WTC11 (cell line): Measurements from ENCODE around the gene BOK. TPM values are rescaled to one million over a fixed set of nuclear protein-coding genes. Genes with fewer than 3 reads are reported as not detected.
A peak's percentile ranks its signal among the peaks of the same experiment; 100 is the strongest.

Experiments used
- ATAC-seq: fragments of 200-7000 bp; cut with Tn5 transposase; 2 replicates; pipeline ENCODE4 v1.10.0; 2021; ENCODE audit warnings: mild to moderate bottlenecking, moderate library complexity
- CTCF ChIA-PET: fragments of 300-600 bp; sonication (Branson Sonifier 250); formaldehyde crosslinking; loops from one replicate; lab custom pipeline; 2021; ENCODE audit warnings: antibody characterized with exemption; lab: Charles Lee
- POLR2A ChIA-PET: fragments of 350-600 bp; sonication (Branson Sonifier 250); formaldehyde crosslinking; loops from one replicate; lab custom pipeline; 2021; ENCODE audit warnings: antibody characterized with exemption; lab: Charles Lee
- DNase-seq: peaks from one replicate; pipeline ENCODE4 v3.0.0; 2021; ENCODE audit warnings: low spot score
- H3K27ac Mint-ChIP-seq: 2 replicates; pipeline ENCODE4 v1.8.0; 2021; ENCODE audit warnings: mixed read lengths
- H3K27me3 Mint-ChIP-seq: 2 replicates; pipeline ENCODE4 v1.8.0; 2021; ENCODE audit warnings: low read depth, mild to moderate bottlenecking, moderate library complexity, mixed read lengths
- H3K36me3 Mint-ChIP-seq: 2 replicates; pipeline ENCODE4 v1.8.0; 2021; ENCODE audit warnings: mixed read lengths
- H3K4me1 Mint-ChIP-seq: 2 replicates; pipeline ENCODE4 v1.8.0; 2022; ENCODE audit warnings: mixed read lengths
- H3K4me3 Mint-ChIP-seq: 2 replicates; pipeline ENCODE4 v1.8.0; 2021; ENCODE audit warnings: mild to moderate bottlenecking, moderate library complexity, mixed read lengths
- H3K9me3 Mint-ChIP-seq: 2 replicates; pipeline ENCODE4 v1.8.0; 2021; ENCODE audit warnings: mixed read lengths
- CREB1 ChIP-seq: sonication (generic); formaldehyde crosslinking; IDR thresholded peaks from 2 replicates; pipeline ENCODE4 v1.8.0; 2023; ENCODE audit warnings: mild to moderate bottlenecking, missing genetic modification reagents
- MXD4 ChIP-seq: fragments of 250-450 bp; sonication (Bioruptor Pico); IDR thresholded peaks from 2 replicates; pipeline ENCODE4 v1.8.0; 2021; ENCODE audit warnings: mild to moderate bottlenecking, moderate library complexity, borderline replicate concordance
- NFYB ChIP-seq: sonication (generic); formaldehyde crosslinking; conservative IDR thresholded peaks from 2 replicates; pipeline ENCODE4 v1.8.0; 2022; ENCODE audit warnings: low read depth, missing genetic modification reagents
- NR3C1 ChIP-seq: sonication (generic); formaldehyde crosslinking; conservative IDR thresholded peaks from 2 replicates; pipeline ENCODE4 v1.8.1; 2023; ENCODE audit warnings: low read depth, mild to moderate bottlenecking, missing genetic modification reagents
- TEAD4 ChIP-seq: sonication (generic); formaldehyde crosslinking; IDR thresholded peaks from 2 replicates; pipeline ENCODE4 v1.8.0; 2022; ENCODE audit warnings: mild to moderate bottlenecking, missing genetic modification reagents
- ZNF138 ChIP-seq: sonication (generic); formaldehyde crosslinking; conservative IDR thresholded peaks from 2 replicates; pipeline ENCODE4 v1.8.1; 2022; ENCODE audit warnings: mild to moderate bottlenecking, moderate library complexity, missing genetic modification reagents
- ZNF423 ChIP-seq: fragments of 250-450 bp; sonication (Bioruptor Pico); IDR thresholded peaks from 2 replicates; pipeline ENCODE4 v2.1.2; 2022; ENCODE audit warnings: mild to moderate bottlenecking, moderate library complexity
- total RNA-seq: library from RNA; stranded (reverse); gene quantifications from 3 replicates; pipeline ENCODE4 v1.2.3, GENCODE V29; 2021
- TF ChIP-seq, protein P1 (sequence below): sonication (generic); formaldehyde crosslinking; IDR thresholded peaks from 2 replicates; pipeline ENCODE4 v1.8.1; 2022; ENCODE audit warnings: low read depth, mild to moderate bottlenecking, moderate library complexity, missing genetic modification reagents, borderline replicate concordance
- TF ChIP-seq, protein P2 (sequence below): fragments of 250-450 bp; sonication (Bioruptor Pico); IDR thresholded peaks from 2 replicates; pipeline ENCODE4 v1.9.0; 2021; ENCODE audit warnings: mild to moderate bottlenecking
- TF ChIP-seq, protein P3 (sequence below): fragments of 200-600 bp; IDR thresholded peaks from 2 replicates; pipeline ENCODE4 v1.8.0; 2022; ENCODE audit warnings: antibody characterized with exemption
- TF ChIP-seq, protein P4 (sequence below): sonication (generic); formaldehyde crosslinking; IDR thresholded peaks from 2 replicates; pipeline ENCODE4 v1.8.0; 2022; ENCODE audit warnings: missing genetic modification reagents
- TF ChIP-seq, protein P5 (sequence below): fragments of 250-450 bp; sonication (Bioruptor Pico); conservative IDR thresholded peaks from 2 replicates; pipeline ENCODE4 v1.9.0; 2021; ENCODE audit warnings: mild to moderate bottlenecking
- TF ChIP-seq, protein P6 (sequence below): sonication (generic); formaldehyde crosslinking; IDR thresholded peaks from 2 replicates; pipeline ENCODE4 v1.8.1; 2022; ENCODE audit warnings: low read depth, missing genetic modification reagents, borderline replicate concordance
- TF ChIP-seq, protein P7 (sequence below): sonication (generic); formaldehyde crosslinking; IDR thresholded peaks from 2 replicates; pipeline ENCODE4 v1.8.1; 2022; ENCODE audit warnings: mild to moderate bottlenecking, moderate library complexity, missing genetic modification reagents

BOK gene
- total RNA-seq, 1 experiment from 2014 or later = 39.4 TPM

DNA sequence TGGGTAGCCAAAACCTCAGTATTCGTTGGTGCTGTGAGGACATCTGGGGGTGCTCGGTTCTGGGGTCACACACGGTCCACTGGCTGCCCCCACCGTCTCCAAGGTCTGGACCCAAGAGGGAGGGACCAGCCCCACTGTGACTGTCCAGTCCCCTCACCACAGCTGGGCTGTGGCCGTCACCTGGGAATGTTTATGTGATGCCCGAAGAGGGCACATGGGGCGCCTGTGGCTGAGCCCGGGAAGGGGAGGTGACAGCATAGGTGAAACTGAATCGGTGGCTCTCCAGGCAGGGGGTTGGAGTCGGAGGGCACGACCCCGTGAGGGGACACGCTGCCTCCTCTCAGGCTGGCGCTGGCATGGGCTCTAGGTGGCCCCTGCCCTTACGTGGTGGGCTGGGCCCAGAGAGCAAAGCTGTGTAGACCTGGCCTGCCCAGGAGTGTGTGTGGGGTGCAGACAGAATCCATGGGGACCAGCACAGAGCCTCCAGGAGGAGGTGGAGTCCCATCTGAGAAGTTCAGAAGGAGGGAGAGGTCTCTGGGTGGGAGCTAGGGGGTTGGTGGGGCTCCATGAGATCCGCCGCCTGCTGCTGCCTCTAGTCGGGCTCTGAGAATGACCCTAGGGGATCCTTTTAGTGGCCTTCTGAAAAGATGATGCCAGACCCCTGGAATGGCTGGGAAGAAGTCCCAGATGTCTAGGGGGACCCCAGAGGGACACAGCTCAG lies 1.8 kb downstream of the BOK start:
- ChIA-PET POLR2A (interaction anchor here (2.1 kb wide), 1 partner anchor 50 kb away, joined by 6 read pairs; no protein-coding TSS in a partner anchor), CTCF (interaction anchor here (0.9 to 1.4 kb wide), 3 partner anchors 10 to 50 kb away, joined by 3 read pairs; no protein-coding TSS in a partner anchor)
- no peak for DNase-seq
- Mint-ChIP-seq H3K36me3 (peaks cover 6% of the 10 kb centered on the region), H3K9me3 (peaks cover 12% of the 10 kb centered on the region), H3K4me1 (peaks cover 31% of the 10 kb centered on the region), H3K27me3 (peaks cover 4% of the 10 kb centered on the region; the same call in 1 of the 2 replicates), H3K4me3 (peak overlapping the region; percentile 68), H3K27ac (no peak overlapping the region; the same call in 1 of the 2 replicates)
- ATAC-seq = no peak
- TF ChIP-seq, protein P1, sequence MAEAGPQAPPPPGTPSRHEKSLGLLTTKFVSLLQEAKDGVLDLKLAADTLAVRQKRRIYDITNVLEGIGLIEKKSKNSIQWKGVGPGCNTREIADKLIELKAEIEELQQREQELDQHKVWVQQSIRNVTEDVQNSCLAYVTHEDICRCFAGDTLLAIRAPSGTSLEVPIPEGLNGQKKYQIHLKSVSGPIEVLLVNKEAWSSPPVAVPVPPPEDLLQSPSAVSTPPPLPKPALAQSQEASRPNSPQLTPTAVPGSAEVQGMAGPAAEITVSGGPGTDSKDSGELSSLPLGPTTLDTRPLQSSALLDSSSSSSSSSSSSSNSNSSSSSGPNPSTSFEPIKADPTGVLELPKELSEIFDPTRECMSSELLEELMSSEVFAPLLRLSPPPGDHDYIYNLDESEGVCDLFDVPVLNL = no peak
- TF ChIP-seq, protein P2, sequence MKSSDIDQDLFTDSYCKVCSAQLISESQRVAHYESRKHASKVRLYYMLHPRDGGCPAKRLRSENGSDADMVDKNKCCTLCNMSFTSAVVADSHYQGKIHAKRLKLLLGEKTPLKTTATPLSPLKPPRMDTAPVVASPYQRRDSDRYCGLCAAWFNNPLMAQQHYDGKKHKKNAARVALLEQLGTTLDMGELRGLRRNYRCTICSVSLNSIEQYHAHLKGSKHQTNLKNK (CRISPR knock-in tag) = no peak
- TF ChIP-seq TEAD4 (CRISPR knock-in tag) (no peak), ZNF423 (no peak), ZNF138 (CRISPR knock-in tag) (no peak), NR3C1 (CRISPR knock-in tag) (no peak), NFYB (CRISPR knock-in tag) (no peak), MXD4 (CRISPR knock-in tag) (no peak), CREB1 (CRISPR knock-in tag) (no peak)
- TF ChIP-seq, protein P3, sequence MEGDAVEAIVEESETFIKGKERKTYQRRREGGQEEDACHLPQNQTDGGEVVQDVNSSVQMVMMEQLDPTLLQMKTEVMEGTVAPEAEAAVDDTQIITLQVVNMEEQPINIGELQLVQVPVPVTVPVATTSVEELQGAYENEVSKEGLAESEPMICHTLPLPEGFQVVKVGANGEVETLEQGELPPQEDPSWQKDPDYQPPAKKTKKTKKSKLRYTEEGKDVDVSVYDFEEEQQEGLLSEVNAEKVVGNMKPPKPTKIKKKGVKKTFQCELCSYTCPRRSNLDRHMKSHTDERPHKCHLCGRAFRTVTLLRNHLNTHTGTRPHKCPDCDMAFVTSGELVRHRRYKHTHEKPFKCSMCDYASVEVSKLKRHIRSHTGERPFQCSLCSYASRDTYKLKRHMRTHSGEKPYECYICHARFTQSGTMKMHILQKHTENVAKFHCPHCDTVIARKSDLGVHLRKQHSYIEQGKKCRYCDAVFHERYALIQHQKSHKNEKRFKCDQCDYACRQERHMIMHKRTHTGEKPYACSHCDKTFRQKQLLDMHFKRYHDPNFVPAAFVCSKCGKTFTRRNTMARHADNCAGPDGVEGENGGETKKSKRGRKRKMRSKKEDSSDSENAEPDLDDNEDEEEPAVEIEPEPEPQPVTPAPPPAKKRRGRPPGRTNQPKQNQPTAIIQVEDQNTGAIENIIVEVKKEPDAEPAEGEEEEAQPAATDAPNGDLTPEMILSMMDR = no peak
- TF ChIP-seq, protein P4, sequence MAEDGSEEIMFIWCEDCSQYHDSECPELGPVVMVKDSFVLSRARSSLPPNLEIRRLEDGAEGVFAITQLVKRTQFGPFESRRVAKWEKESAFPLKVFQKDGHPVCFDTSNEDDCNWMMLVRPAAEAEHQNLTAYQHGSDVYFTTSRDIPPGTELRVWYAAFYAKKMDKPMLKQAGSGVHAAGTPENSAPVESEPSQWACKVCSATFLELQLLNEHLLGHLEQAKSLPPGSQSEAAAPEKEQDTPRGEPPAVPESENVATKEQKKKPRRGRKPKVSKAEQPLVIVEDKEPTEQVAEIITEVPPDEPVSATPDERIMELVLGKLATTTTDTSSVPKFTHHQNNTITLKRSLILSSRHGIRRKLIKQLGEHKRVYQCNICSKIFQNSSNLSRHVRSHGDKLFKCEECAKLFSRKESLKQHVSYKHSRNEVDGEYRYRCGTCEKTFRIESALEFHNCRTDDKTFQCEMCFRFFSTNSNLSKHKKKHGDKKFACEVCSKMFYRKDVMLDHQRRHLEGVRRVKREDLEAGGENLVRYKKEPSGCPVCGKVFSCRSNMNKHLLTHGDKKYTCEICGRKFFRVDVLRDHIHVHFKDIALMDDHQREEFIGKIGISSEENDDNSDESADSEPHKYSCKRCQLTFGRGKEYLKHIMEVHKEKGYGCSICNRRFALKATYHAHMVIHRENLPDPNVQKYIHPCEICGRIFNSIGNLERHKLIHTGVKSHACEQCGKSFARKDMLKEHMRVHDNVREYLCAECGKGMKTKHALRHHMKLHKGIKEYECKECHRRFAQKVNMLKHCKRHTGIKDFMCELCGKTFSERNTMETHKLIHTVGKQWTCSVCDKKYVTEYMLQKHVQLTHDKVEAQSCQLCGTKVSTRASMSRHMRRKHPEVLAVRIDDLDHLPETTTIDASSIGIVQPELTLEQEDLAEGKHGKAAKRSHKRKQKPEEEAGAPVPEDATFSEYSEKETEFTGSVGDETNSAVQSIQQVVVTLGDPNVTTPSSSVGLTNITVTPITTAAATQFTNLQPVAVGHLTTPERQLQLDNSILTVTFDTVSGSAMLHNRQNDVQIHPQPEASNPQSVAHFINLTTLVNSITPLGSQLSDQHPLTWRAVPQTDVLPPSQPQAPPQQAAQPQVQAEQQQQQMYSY = no peak
- TF ChIP-seq, protein P5, sequence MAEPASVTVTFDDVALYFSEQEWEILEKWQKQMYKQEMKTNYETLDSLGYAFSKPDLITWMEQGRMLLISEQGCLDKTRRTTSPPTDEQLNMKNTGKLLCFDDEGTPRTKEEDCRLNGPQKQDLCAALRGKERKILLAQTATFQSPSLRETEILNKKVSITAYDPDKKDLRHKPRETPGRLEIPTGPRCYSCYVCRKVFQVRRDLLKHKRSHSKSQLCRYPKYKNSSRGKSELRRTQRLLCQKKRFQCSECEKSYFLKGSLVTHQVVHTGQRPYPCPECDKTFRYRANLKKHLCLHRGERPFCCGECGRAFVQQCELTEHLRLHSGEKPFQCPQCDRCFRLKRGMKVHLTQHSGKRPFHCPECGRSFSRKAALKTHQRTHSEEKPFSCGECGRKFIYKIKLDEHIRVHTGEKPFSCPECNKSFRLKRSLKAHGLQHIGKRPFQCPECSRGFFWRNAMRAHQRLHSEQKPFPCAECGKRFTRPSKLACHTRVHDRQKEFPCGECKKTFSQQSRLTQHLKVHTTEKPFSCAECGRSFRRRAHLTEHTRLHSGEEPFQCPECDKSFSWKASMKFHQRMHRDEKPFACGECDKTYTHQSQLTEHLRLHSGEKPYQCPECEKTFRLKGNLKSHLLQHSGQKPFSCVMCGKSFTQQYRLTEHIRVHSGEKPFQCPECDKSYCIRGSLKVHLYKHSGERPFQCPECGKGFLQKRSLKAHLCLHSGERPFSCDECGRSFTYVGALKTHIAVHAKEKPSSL = no peak
- TF ChIP-seq, protein P6, sequence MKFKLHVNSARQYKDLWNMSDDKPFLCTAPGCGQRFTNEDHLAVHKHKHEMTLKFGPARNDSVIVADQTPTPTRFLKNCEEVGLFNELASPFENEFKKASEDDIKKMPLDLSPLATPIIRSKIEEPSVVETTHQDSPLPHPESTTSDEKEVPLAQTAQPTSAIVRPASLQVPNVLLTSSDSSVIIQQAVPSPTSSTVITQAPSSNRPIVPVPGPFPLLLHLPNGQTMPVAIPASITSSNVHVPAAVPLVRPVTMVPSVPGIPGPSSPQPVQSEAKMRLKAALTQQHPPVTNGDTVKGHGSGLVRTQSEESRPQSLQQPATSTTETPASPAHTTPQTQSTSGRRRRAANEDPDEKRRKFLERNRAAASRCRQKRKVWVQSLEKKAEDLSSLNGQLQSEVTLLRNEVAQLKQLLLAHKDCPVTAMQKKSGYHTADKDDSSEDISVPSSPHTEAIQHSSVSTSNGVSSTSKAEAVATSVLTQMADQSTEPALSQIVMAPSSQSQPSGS = no peak
- TF ChIP-seq, protein P7, sequence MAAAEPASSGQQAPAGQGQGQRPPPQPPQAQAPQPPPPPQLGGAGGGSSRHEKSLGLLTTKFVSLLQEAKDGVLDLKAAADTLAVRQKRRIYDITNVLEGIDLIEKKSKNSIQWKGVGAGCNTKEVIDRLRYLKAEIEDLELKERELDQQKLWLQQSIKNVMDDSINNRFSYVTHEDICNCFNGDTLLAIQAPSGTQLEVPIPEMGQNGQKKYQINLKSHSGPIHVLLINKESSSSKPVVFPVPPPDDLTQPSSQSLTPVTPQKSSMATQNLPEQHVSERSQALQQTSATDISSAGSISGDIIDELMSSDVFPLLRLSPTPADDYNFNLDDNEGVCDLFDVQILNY (CRISPR knock-in tag) = no peak
